ENCODE data around the gene CAMK1D.
A peak's percentile ranks its signal among the peaks of the same experiment; 100 is the strongest.

CAMK1D gene

DNA sequence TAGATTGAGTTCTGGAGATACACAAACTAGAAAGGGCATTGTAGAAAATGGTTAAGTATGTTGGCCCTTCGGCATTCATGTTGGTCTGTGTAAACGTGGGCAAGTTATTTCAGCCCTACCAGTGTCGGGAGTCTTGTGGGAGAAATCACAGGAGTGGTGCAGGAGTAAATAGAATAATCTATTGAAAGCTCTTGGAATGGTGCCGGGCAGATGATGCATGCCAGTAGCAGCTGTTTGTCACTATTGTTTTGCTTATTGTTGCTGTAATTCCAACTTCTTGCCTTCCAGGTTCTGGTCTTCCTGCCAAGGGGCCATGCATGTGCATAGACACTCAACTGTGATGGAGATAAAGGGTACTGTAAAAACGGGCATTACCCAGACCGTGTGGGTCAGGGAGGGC, 259.4 kb downstream of the CAMK1D start:
- DNase-seq = no peak

DNA sequence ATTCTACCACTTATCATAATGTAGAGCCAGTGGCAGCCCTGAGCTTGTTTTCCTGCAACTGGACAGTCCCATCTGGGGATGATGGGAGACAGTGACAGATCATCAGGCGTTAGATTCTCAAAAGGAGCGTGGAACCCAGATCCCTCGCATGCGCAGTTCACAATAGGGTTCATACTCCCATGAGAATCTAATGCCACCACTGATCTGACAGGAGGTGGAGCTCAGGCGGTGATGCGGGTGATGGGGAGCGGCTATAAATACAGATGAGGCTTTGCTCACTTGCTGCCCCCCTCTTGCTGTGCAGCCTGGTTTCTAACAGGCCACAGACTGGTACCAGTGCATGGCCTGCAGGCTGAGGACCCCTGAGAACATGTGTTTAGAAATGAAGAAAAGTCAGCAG, 260.1 kb downstream of the CAMK1D start:
- no peak for DNase-seq

GRCh38 chr10:12613136-12613535, 263.8 kb downstream of the CAMK1D start:
- no peak for DNase-seq

- DNase-seq = no peak
Observed at GRCh38 chr10:12614177-12614995, 265.0 kb downstream of the CAMK1D start.

- no peak for DNase-seq
Observed at GRCh38 chr10:12615296-12616220, 266.2 kb downstream of the CAMK1D start.

DNA sequence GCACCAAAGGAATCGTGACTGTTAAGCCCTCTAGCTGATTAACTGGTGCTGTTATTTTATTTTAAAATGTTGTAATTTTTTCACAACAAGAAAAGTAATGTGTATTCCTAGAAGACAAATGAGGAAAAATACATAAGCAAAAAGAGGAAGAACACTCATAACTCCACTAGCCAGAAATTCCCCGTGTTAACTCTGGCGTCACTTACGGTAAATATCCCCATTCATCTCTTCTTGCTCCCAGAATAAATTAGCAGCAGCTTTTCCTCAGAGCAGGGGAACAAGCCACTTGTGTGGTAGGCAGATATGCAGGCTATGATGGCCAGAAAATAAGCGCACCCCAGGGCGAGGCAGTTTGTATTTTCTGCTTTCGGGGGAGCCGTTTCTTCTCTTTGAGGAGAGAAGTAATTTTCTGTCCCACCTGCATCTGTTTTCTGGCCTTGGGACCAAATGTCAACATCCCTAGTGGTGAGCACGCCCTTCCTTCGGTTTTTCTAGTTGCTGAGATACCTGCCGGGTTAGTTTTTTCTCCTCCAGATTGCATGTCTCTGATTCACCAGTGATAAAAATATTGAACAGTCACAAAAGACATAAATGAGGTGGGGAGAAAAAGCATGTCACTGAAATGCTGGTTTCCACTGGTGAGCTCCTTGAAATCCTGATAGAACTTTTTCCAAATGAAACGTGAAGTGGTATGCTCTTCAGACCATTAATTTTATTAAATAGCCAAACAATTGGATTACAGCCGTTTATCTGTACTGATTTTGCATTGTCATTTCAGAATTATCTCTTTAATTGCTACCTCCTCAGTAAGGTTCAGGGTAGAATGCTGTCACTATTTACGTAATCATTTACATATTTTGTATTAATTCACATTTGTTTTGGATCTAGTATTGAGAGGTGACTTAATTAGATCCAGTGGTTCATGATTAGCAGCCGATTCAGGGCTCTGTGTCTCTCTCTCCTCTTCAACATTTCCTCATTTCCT, 268.1 kb downstream of the CAMK1D start:
- DNase-seq = no peak

- no peak for DNase-seq
Observed at GRCh38 chr10:12622016-12622415, 272.7 kb downstream of the CAMK1D start.

- no peak for DNase-seq
Observed at GRCh38 chr10:12622691-12623090, 273.3 kb downstream of the CAMK1D start.

DNA sequence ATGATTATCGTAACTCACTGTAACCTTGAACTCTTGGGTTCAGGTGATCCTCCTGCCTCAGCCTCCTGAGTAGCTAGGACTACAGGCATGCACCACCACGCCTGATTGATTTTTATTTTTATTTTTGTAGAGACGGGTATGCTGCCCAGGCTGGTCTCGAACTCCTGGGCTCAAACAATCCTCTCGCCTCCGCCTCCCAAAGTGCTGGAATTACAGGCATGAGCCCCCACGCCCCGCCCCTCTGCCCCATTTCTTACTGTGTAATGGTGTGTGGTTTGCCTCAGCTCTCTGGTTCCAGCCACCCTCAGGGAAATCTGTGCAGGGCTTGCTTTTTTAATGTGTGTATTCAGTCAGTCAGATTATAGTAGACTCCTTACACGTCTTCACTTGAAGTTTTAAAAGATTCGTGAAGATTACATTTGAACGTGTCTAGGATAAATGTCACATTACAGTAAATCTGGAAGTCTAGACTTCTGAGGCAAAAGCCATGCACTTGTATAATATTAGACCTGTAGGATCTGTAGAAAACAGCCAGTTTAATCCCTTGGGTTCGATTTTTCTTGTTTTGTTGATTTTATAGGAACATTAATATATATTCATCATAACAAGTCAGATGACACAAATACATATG, 276.2 kb downstream of the CAMK1D start:
- no peak for DNase-seq

DNA sequence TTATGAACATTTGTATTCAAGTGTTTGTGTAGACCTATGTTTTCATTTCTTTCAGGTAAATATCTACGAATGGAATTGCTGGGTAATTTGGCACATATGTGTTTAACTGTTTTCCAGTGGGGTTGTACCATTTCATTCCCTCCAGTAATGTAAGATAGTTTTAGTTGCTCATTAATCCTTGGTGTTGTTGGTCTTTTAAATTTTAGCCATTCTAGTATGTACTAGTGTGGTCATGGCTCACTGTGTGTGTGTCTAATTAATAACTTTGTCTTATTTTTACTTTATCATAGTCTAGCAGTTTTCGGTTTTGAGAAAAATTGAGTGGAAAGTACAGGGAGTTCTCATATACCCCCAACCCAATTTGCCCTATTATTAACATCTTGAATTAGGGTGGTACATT, 278.8 kb downstream of the CAMK1D start:
- no peak for DNase-seq

DNA sequence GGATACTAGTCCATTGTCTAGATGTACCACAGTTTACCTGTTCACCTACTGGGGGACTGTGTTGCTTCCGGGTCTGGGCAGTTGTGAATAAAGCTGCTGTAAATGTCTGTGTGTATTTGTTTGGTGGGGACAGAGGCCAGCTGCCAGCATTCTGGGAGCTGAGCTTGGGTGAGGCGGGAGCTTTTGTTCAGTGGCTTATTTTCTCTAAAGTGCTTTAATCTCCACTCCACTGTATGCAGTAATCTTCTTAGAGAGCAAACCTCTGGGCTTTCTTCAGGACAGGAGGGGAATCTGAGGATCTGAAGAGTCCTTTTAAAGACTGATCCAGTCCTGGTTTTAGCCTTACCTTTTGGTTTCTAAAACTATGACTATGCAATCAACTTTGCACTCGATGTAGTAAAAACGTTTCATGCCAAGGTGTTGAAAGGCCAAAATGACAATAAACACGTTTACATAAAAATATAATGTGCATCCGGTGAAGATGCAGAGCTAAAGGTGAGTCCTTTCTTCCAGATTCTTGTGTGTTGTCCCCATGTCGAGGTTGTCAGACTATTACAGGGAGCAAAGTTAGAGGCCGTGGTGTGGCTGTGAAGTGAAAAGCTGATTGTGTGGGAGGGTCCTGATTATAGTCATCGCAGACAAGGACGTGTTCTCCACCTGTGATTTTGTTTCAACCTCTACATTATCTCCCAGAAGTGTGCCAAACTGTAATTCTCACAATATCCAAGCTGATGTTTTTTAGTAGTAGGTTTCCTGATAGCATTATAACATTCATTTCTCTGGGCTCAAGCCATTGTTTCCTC, 279.8 kb downstream of the CAMK1D start:
- DNase-seq = no peak

DNA sequence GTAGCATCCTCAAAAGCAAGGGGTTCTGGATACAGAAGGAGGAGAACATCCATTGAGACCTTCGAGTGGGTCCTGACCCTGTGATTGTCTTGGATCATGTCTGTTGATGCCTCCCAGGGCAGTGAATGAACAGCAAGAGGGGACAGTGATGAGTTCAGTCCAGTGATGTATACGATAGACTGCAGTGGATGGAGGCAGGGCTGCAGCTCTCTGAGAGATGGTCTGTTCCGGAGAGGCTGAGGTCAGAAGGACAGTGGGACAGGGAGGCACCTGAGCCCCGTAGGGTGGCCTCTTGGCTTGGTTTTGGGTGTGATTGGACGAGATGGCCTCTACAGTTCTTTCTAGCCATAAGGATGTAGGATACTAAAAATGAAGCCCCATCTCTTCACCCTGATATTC, 280.4 kb downstream of the CAMK1D start:
- no peak for DNase-seq

GRCh38 chr10:12631216-12631615, 281.9 kb downstream of the CAMK1D start:
- DNase-seq = no peak

DNA sequence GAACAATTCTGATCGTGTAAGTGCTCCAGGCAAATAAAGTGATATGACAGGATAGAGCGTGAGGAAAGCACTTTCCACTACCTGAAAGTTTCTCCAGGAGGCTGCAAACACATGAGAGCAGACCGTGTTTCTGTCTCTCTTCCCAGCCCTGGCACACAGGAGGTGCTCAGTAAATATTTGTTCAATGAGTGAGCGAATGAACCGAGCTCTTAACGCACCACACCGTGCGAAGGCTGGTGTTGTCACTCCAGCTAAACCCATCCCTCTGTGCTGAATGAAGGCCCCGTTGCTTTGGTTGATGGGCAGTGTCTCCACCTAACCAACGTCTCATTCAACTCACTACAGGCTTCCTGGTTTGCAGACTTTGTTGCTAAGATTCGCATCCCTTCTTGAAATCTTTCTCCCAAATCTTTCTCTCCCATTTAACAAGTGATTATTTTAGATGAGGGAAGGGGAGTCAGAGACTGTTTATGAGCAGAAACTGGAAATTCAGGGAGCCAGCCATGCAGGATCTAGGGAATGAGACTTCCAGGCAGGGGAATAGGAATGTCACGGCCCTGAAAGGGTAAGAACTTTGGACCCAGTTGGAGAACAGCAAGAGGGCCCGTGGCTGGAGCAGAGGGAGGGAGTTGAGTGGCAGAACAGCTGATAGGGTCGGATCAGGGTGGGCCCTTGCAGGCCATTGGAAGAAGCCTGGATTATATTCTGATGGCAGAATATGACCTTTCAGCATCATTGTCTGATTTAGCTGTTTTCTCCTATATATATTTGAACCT, 282.6 kb downstream of the CAMK1D start:
- DNase-seq = no peak

DNA sequence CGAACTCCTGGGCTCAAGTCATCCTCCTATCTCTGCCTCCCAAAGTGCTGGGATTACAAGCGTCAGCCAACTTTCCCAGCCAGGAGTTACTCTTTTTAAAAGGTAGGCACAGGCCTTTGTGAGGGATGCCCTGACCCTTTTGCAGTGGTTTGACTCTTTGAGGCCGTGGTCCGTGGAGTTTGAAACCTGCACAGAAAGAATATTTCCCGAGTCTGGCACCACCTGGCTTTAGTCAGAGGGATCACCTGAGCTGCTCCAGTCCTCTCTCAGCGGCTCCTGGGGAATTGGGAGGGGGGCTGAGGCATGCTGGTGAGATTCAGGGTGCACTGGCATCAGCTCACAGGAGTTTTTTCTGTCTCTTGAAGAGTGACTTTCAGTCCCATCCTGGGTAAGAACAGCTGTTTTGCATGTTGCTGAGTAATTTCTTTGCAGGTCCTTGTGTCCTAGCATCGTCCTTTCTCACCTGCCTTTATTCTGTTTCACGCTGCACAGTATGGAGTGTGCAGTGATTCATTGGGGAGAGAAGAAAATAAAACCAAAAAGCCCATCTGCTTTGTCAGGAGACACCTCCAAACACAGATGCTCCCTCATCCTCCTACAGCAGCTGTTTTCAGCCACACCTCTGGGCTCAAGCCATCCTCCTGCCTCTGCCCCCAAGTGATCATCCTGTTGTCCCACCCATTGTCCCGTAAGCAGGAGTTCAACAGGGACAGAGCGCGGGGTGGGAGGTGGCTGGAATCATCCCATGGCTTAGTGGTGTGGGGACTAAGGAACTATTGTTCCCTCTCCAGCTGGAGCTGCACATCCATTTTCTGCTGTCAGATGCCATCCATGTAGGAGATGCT, 284.7 kb downstream of the CAMK1D start:
- no peak for DNase-seq

DNA sequence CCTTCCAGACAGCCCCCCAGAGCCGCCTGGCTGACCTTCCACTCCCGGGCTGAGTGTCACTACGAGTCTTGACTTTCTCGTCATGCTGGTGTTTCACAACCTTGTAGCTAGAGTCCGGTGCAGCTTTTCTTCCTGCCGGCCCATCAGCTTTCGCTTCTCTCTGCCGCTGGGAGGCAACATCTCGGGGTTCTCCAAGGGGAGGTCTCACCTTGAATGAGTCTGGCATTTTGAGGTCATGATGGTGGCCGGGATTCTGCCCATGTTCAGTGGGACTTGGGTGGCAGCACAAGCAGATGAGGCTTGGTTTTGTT, 285.2 kb downstream of the CAMK1D start:
- DNase-seq = no peak

GRCh38 chr10:12635127-12635541, 285.8 kb downstream of the CAMK1D start:
- no peak for DNase-seq

- no peak for DNase-seq
Observed at GRCh38 chr10:12636571-12636970, 287.2 kb downstream of the CAMK1D start.

DNA sequence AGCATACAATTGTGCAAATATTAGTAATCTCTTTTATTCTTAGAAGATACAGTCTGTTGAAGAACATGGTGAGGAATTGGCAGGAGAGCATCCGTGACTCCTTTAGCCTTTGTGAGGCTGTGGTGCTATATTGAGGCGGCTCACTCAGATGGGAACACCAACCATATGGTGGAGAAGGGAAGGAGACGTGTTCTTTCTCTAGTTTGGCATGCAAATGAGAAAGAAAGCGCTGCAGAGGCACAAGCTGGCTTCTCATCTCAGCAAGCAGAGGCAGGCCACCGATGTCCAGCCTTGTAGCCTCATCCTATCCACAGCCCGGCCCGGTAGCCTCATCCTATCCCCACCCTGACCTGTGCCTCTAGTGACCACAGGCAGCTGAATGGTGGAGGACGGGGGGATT, 288.3 kb downstream of the CAMK1D start:
- DNase-seq = no peak

GRCh38 chr10:12638103-12638502, 288.8 kb downstream of the CAMK1D start:
- peak; percentile 21 for DNase-seq
